Umbilical cord (tissue), 2 donors: Measurements from ENCODE around the gene RRAS. TPM values are rescaled to one million over a fixed set of nuclear protein-coding genes. Genes with fewer than 3 reads are reported as not detected.
A peak's percentile ranks its signal among the peaks of the same experiment; 100 is the strongest.
"Not testable (repeated sequence)": the region's sequence is repeated elsewhere in the genome, so short reads cannot be mapped to it uniquely, and the experiment has no call there.

ENCODE experiments used
- DNase-seq: peaks from one replicate; pipeline ENCODE4 v3.0.0-alpha.2; 2015; ENCODE audit warnings: low spot score
- total RNA-seq: library from RNA; depleted of rRNA; stranded (reverse); fragments of >200 nt; gene quantifications from one replicate; pipeline ENCODE4 v1.2.3, GENCODE V29; 2014; ENCODE audit warnings: low replicate concordance; ENCODE audit not compliant: insufficient read depth

Gene RRAS
- total RNA-seq, 1 donor from 2014 or later: 43.6 TPM

- DNase-seq: no peak
Measured at GRCh38 chr19:49655570-49656455, 15.9 kb upstream of the RRAS start.

GRCh38 chr19:49654581-49654980 lies 14.6 kb upstream of the RRAS start:
- DNase-seq: no peak

DNA sequence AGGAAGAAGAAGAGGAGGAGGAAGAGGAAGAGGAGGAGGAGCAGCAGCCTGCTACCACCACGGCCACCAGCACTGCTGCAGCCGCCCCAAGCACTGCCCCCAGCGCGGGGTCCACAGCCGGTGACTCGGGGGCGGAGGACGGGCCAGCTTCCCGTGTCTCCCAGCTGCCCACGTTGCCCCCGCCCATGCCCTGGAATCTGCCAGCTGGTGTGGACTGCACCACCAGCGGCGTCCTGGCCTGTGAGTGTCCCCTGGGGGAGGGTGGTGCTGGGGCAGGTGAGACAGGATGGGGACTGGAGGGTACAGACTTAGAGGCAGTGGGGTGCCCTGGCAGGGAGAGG lies 13.5 kb upstream of the RRAS start:
- DNase-seq: no peak

DNA sequence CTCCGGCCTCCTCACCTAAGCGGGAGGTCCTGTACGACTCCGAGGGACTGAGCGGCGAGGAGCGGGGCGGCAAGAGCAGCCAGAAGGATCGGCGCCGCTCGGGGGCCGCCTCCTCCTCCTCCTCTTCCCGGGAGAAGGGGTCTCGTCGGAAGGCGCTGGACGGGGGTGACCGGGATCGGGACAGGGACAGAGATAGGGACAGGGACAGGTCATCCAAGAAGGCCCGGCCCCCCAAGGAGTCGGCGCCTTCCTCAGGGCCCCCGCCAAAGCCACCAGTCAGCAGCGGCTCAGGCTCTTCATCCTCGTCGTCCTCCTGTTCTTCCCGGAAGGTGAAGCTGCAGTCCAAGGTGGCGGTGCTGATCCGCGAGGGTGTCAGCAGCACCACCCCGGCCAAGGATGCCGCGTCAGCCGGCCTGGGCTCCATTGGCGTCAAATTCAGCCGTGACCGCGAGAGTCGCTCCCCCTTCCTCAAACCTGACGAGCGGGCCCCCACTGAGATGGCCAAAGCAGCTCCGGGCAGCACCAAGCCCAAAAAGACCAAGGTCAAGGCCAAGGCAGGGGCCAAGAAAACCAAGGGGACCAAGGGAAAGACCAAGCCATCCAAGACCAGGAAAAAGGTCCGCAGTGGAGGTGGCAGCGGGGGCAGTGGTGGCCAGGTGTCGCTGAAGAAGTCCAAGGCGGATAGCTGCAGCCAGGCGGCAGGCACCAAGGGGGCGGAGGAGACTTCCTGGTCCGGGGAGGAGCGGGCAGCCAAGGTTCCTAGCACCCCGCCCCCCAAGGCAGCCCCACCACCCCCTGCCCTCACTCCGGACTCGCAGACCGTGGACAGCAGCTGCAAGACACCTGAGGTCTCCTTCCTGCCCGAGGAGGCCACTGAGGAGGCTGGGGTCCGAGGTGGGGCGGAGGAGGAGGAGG lies 12.9 kb upstream of the RRAS start:
- DNase-seq: no peak

GRCh38 chr19:49651820-49652550 lies 12.0 kb upstream of the RRAS start:
- no peak for DNase-seq

GRCh38 chr19:49651029-49651819 lies 11.3 kb upstream of the RRAS start:
- no peak for DNase-seq

- no peak for DNase-seq
Measured at GRCh38 chr19:49646586-49646985, 6.6 kb upstream of the RRAS start.

- DNase-seq: no peak
Measured at GRCh38 chr19:49645995-49646394, 6.1 kb upstream of the RRAS start.

DNA sequence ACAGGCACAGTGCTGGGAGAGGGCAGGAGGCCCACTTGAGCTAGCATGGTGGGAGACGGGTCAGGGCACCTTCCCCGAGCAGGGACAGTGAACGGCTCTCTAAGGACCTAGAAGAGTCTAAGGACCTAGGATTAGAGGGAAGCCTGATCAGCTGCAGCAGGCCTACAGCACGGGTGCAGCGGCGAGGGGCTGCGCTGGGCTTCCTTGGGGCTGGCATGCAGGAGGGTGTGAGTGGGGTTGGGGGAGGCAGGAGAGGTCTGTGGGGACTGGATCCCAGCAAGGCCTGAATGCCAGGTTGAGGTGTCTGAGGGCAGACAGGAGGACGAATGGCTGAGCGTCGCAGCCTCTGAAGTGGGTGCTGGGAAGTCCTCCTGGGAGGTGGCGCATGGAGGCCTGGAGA lies 5.6 kb upstream of the RRAS start:
- DNase-seq: no peak

DNA sequence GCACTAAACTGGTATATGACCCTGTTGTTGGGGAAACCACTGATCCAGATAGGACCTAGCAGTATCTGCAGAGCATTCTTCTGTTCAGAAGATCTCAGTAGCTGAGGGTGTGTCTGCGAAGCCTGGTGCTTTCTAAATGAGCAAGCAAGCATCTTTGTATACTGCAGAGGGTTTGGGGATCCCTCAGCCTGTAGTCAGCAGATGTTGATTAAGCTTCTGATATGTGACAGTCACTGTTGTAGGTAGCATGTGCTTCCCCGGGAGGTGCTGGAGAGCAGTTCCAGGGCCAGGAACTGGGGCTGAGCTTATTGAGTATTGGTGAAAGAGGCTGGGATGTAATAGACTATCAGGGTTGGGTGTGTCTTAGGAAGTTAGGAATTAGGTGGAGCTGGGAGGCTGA lies 3.5 kb upstream of the RRAS start:
- DNase-seq: no peak

DNA sequence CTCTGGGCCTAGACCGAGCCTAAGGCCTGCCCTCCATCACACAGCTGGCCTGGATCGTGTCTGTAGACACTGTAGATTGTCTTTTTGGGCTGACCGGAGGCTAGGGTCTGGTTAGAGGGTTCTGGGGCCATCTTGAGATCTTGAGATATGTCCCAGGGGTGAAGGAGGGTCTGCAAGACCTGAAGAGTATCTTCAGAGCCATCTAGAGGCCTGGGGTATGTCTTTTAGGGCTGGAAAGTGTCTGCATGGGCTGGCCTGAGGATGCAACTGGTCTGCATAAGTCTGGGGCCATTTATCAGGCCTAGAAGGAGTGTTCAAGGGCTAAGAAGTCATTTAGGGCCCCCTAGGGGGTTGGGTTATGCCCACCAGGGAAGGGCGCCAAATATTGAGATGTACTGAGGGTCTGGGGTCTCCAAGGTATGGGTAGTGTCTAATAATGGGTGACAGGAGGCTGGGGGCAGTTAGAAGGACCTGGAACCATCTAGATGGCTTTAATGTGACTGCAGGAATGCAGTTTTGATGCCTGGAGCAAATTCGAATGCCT lies 2.6 kb upstream of the RRAS start:
- DNase-seq: no peak

DNA sequence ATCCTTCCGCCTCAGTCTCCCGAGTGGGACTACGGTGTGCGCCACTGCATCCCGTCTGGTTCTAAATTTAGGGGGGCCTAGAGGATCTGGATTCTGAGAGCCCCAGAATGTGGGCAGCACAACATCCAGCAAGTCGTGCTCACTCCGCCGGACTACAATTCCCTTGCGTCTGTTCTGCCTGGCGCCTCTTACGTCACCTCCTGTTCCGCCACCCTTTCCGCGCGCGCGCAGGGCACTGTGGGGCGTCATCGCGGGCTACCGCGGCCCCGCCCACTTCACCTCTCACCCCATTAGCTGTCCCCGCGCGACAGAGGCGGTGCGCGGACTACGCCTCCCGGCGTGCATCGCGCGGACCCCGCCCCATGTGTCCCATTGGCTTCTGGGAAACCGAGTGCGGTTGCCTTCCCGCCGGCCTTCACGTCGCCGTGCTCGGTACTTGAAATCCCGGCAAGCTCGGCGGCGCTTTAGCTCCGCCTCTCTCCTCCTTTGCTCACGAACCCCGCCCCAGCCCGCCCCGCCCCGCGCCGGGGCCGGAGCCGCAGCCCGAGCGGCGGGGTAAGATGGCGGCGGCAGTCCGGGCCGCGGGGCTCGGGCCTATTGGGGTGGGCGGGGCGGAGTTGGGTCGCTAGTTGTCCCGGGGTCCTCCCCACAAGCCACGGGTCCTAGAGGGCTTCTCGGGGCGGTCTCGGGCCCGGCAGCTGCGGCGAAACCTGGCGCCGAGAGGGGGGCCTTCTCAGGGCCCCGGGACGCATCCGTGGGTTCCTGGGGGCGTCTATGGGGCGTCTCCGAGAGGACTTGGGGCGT lies 1.9 kb upstream of the RRAS start, which contains the start of gene SCAF1:
Gene SCAF1 (plus strand): TSS at position 522 of the 804 bp plus-strand sequence. CDS start 2,818 bp downstream, outside the sequence.
- DNase-seq: peak; percentile 99

DNA sequence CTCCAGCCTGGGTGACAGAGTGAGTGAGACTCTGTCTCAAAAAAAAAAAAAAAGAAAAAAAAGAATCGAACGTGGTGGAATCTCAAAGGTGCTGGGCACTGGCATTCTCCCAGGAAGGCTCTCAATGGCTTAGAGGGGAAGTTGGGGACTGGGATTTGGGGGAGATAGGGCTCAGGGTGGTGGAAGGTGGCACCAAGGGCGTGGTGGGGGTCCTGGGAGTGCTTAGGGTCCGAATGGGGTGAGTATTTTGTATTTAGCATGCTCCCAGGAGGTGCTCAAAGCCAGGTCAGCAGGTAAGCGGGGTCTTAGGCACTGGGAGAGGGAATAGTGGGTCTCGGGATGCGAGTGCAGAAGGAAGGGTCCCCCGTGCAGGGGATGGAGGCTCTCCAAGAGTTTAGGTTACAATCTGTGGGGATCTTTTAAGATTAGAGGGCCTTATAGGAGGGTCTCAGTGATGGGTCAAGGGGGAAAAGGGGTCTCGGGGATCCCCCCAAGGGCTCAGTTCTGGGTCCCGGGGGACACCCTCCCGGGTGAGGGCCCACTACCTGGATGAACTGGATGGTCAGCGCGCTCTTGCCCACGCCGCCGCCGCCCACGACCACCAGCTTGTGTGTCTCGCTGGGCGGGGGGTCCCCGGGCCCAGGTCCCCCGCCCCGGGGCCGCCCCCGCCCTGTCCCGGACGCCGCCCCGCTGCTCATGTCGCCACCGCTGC lies 386 bp downstream of the RRAS start:
- peak; percentile 25 for DNase-seq

DNA sequence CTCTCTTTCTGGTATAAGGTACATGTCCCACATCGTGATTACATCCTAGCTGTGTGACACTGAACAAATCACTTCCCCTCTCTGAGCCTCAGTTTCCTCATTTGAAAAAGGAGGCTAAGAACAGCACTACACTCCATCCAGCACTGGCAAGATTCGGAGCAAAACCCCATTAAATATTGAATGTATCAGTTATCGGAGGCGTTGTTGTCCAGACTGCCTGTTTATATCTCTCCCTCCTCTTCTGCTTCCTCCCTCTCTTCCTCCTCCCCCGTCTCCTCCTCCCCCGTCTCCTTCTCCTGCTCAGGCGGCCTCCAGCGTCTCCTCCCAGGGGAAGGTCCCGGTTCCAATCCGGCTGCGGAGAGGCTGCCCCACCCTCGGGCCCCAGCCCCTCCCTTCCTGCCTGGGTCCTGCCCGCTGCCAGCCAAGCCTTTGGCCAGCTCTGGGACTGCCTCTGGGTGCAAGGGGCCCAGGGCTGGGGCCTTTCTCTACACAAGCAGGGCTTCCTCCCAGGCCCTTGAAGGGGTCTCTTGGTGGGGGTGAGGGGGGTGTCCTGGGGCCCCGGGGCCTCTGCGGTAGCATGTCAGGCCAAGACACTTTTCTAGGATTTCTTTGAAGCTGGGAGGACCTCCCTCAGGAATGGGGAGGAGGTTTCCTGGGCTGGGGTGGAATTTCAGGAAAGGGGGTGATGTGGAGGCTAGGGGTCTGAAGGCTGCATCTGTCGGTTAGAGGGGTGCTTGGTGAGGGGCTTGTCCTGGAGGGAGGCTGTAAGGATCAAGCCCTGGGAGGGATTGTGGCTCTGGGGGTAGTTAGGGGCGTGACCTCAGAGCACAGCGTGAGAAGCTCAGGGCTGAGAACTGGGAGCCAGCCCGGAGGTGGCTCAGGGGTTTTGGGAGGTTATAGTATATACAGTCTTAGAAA lies 1.9 kb downstream of the RRAS start:
- peak; percentile 95 for DNase-seq

DNA sequence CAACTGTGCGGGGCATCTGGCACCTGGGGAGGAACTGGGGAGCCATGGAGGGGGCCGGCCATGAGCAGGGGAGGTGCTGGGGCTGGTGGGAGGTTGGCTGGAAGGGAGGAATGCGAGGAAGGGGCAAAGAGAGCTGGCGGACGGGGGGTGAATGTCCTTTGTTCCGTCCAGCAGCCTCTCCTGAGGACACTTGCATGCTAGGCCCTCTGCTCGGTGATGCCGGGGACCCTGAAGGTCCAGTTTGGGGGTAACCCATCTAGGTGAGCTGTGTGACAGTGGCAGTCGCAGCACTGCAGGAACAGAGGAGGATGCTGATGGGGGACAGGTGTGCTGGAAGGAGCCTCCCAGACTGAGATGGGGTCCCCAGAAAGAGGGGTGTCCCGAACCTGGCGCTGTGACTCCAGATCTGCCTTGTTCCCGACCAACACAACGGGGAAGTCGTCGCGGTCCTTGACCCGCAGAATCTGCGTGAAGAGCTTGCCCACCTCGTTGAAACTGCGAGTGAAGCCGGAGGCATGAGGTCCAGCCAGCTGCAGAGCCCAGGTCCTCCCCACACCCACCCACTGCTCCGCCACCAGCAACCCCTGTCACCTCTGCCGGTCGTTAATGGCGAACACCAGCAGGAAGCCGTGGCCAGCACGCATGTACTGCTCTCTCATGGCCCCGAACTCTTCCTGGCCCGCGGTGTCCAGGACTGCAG lies 3.6 kb downstream of the RRAS start:
- DNase-seq: no peak

GRCh38 chr19:49635530-49636232 lies 4.3 kb downstream of the RRAS start:
- DNase-seq: peak; percentile 53

DNA sequence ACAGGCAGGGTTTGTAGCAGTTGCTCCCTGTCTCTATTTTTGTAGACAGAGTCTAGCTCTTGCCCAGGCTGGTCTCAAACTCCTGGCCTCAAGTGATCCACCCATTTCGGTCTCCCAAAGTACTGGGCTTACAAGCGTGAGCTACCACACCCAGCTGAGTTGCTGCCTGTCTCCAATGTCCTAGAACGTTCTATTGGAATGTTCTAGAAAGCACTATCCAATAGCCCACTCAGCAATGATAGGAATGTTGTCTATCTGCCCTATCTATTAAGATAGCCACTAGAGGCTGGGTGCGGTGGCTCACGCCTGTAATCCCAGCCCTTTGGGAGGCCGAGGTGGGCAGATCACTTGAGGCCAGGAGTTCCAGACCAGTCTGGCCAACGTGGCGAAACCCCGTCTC lies 6.7 kb downstream of the RRAS start:
- DNase-seq: not testable (repeated sequence)
